ENCODE results near the gene APBB3. TPM values are rescaled to one million over a fixed set of nuclear protein-coding genes. Genes with fewer than 3 reads are reported as not detected.

The APBB3 gene
- total RNA-seq, 1 donor from 2014 or later = 3.5 TPM

- DNase-seq (ENCODE audit: low read depth) = no peak
- H3K4me3 ChIP-seq (ENCODE audit: low read depth, low read length) = no peak overlapping the region
- peak; percentile 70 for TF ChIP-seq CTCF (conservative IDR thresholded peaks at IDR 0.05; ENCODE audit: low read depth, low read length)
Measured at GRCh38 chr5:140575309-140575708, 10.9 kb upstream of the APBB3 start.

GRCh38 chr5:140574165-140574564, 9.8 kb upstream of the APBB3 start:
- H3K4me3 ChIP-seq (ENCODE audit: low read depth, low read length) = no peak overlapping the region
- TF ChIP-seq CTCF (conservative IDR thresholded peaks at IDR 0.05; ENCODE audit: low read depth, low read length) = no peak
- no peak for DNase-seq (ENCODE audit: low read depth)

GRCh38 chr5:140573683-140574082, 9.3 kb upstream of the APBB3 start:
- H3K4me3 ChIP-seq (ENCODE audit: low read depth, low read length) = no peak overlapping the region
- no peak for TF ChIP-seq CTCF (conservative IDR thresholded peaks at IDR 0.05; ENCODE audit: low read depth, low read length)
- no peak for DNase-seq (ENCODE audit: low read depth)

- TF ChIP-seq CTCF (conservative IDR thresholded peaks at IDR 0.05; ENCODE audit: low read depth, low read length) = no peak
- DNase-seq (ENCODE audit: low read depth) = no peak
- H3K4me3 ChIP-seq (ENCODE audit: low read depth, low read length) = no peak overlapping the region
Measured at GRCh38 chr5:140571105-140571504, 6.7 kb upstream of the APBB3 start.

GRCh38 chr5:140570488-140570887, 6.1 kb upstream of the APBB3 start:
- H3K4me3 ChIP-seq (ENCODE audit: low read depth, low read length) = no peak overlapping the region
- no peak for DNase-seq (ENCODE audit: low read depth)
- no peak for TF ChIP-seq CTCF (conservative IDR thresholded peaks at IDR 0.05; ENCODE audit: low read depth, low read length)

- no peak for TF ChIP-seq CTCF (conservative IDR thresholded peaks at IDR 0.05; ENCODE audit: low read depth, low read length)
- H3K4me3 ChIP-seq (ENCODE audit: low read depth, low read length) = no peak overlapping the region
- DNase-seq (ENCODE audit: low read depth) = no peak
Measured at GRCh38 chr5:140570058-140570457, 5.7 kb upstream of the APBB3 start.

GRCh38 chr5:140569197-140569596, 4.8 kb upstream of the APBB3 start:
- H3K4me3 ChIP-seq (ENCODE audit: low read depth, low read length) = no peak overlapping the region
- no peak for DNase-seq (ENCODE audit: low read depth)
- no peak for TF ChIP-seq CTCF (conservative IDR thresholded peaks at IDR 0.05; ENCODE audit: low read depth, low read length)
